Measurements from ENCODE around the gene RNF215.
"Not testable (repeated sequence)": the region's sequence is repeated elsewhere in the genome, so short reads cannot be mapped to it uniquely, and the experiment has no call there.

The RNF215 gene

DNA sequence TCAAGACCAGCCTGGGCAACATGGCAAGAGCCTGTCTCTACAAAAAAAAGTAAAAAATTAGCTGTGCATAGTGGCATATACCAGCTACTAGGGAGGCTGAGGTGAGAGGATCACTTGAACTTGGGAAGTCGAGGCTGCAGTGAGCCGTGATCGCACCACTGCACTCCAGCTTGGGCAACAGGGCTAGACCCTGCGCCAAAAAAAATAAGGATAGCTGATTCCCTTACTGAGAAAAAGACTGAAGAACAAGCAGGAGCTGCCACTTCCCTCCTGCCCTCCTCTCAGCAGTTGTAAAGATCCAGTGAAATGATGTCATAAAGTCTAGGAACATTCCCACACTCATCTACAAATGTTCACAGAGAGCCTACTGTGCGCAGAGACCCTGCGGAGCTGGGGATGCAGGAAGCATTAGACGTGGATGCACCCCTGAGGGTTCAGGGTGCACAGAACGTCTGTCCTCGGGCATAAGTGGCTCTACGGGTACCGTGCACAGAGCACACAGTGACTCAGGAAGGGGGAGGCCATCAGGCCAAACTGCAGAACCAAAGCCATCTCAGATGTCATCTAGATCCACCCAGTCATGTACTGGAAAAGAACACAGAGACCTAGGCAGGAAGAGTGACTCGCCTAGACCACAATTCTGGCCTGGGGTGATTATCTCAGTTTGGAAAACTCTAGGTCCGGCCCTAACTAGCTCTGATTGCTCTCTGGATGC lies 21.3 kb upstream of the RNF215 start:
- no peak for DNase-seq (ENCODE audit: low spot score)
- TF ChIP-seq, protein P1, sequence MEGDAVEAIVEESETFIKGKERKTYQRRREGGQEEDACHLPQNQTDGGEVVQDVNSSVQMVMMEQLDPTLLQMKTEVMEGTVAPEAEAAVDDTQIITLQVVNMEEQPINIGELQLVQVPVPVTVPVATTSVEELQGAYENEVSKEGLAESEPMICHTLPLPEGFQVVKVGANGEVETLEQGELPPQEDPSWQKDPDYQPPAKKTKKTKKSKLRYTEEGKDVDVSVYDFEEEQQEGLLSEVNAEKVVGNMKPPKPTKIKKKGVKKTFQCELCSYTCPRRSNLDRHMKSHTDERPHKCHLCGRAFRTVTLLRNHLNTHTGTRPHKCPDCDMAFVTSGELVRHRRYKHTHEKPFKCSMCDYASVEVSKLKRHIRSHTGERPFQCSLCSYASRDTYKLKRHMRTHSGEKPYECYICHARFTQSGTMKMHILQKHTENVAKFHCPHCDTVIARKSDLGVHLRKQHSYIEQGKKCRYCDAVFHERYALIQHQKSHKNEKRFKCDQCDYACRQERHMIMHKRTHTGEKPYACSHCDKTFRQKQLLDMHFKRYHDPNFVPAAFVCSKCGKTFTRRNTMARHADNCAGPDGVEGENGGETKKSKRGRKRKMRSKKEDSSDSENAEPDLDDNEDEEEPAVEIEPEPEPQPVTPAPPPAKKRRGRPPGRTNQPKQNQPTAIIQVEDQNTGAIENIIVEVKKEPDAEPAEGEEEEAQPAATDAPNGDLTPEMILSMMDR (IDR thresholded peaks at IDR 0.05; ENCODE audit: extremely low read depth, missing control alignments), result no peak

DNA sequence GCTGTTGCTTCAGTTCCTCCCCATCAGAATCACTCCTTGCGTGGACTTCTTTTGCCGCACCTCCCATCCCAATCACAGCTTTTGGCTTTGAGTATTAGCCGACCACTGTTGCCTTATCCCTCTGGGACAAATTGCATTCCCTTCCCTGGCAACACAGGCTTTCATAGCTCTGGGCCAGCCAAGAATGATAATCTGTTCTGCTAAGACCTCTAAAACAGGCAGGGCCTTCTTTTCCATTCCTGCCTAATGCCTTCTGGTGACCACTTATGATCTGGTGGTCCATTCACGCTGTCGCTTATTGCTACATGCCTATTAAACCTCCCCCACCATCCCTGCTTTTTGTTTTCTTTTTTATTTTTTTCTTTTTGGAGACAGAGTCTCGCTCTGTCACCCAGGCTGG lies 19.2 kb upstream of the RNF215 start:
- DNase-seq (ENCODE audit: low spot score), result no peak

DNA sequence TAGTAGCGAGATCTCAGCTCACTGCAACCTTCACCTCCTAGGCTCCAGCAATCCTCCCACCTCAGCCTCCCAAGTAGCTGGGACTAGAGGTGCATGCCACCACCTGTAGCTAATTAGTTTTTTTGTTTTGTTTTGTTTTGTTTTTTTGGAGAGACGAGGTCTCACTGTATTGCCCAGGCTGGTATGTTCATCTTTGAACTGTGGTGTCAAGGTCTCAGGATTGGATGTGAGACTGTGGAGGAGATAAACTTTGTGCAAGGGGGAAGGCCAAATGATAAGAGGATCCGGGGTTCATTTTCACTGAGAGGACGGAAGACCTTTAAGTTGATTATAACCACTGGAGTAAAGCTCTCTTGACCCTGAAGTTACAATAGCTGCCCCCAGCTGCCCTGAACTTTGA lies 18.5 kb upstream of the RNF215 start:
- TF ChIP-seq, protein P1 (IDR thresholded peaks at IDR 0.05; ENCODE audit: extremely low read depth, missing control alignments), result no peak
- no peak for DNase-seq (ENCODE audit: low spot score)

More for the DNA sequence above, 19.2 kb upstream of the RNF215 start:
- TF ChIP-seq, protein P1 (IDR thresholded peaks at IDR 0.05; ENCODE audit: extremely low read depth, missing control alignments), result no peak

DNA sequence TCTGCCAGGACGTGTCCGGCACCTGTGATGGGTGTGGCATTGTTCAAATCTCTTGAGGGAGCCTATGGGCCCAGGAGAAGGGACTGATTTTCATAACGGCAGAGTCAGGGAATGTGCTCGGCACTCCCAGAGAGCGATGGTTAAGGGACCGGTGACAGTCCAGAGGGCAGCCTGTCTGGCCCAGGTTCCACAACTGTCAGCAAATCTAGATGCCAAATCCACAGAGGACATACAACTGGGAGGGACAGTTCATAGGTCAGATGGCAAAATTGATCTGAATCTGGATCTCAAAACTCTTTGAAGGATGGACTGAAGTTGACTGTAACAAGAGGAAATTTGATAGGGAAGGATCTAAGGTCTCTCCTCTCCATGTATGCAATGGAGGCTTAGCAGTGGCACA lies 17.1 kb upstream of the RNF215 start:
- DNase-seq (ENCODE audit: low spot score), result no peak
- TF ChIP-seq, protein P1 (IDR thresholded peaks at IDR 0.05; ENCODE audit: extremely low read depth, missing control alignments), result no peak

DNA sequence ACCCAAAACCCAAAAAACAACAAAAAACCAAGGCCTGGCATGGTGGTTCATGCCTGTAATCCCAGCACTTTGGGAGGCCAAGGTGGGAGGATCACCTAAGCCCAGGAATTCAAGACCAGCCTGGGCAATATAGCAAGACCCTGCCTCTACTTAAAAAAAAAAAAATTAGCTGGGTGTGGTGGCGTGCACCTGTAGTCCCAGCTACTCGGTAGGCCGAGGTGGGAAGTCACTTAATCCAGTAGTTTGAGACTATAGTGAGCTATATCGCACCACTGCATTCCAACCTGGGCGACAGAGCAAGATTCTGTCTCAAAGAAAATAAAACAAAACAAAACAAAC lies 15.5 kb upstream of the RNF215 start:
- DNase-seq (ENCODE audit: low spot score), result not testable (repeated sequence)

DNA sequence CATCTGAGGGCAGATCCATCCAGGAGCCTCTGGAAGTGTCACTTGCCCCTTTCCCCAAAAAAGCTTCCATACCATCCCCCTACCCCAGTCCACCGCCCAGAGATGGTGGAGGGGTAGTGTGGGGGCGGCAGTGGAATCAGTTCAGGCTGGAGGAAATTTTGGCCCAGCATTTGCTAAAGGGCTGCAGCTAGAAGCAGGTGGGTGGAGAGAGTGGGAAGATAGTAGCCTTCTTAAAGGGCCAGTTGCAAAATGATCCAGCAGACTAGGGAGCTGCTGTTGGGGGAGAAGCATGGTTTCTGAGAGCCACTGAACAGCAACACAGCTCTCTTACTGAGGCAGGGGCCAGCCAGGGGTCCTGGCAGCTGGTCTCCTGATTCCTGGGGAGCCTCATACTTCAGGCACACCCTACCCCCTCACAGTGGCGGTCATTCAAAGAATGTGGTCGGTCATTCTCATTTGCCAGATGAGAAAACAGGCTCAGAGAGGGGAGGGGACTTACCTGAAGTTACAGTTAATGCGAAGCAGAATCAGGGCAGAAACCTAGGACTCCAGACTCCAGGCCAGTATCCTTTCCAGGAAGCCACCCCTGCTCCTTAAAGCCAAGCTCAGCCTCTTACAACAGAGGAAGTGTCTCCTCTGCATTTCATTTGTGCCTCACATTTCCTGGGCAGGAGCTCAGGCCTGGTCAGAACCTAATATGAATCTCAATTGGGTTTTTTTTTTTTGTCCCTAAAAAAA lies 15.0 kb upstream of the RNF215 start:
- peak; percentile 39 for DNase-seq (ENCODE audit: low spot score)
- TF ChIP-seq, protein P1 (IDR thresholded peaks at IDR 0.05; ENCODE audit: extremely low read depth, missing control alignments), result no peak

DNA sequence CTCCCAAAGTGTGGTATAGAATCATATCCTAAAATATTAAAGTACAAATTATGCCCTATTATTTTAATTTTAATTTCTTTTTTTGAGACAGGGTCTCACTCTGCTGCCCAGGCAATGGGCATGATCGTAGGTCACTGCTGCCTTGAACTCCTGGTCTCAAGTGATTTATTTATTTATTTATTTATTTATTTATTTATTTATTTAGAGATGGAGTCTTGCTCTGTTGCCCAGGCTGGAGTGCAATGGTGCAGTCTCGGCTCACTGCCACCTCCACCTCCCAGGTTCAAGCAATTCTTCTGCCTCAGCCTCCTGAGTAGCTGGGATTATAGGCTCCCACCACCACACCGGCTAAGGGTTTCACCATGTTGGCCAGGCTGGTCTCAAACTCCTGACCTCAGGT lies 13.8 kb upstream of the RNF215 start:
- DNase-seq (ENCODE audit: low spot score), result not testable (repeated sequence)

DNA sequence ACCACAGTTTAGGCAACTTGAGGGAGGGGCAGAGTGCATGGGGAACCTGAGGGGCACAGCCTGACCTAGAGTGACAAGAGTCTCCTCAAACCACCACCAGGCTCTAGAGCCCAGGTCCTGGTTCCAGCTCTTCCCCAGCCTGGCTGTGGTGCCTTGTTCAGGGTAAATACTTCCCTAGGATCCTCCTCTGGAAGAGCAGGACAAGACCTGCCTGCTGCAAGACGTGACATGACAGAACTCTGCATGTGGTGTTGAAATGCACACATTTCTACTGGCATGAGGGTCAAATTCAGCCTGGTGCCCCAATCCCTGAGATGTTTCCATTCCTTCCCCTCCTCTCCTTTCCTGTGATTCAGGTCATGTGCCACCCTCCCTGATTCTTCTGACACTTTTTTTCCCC lies 12.9 kb upstream of the RNF215 start:
- TF ChIP-seq, protein P1 (IDR thresholded peaks at IDR 0.05; ENCODE audit: extremely low read depth, missing control alignments), result no peak
- DNase-seq (ENCODE audit: low spot score), result no peak
